Measurements from ENCODE around the gene C9orf50.

DNA sequence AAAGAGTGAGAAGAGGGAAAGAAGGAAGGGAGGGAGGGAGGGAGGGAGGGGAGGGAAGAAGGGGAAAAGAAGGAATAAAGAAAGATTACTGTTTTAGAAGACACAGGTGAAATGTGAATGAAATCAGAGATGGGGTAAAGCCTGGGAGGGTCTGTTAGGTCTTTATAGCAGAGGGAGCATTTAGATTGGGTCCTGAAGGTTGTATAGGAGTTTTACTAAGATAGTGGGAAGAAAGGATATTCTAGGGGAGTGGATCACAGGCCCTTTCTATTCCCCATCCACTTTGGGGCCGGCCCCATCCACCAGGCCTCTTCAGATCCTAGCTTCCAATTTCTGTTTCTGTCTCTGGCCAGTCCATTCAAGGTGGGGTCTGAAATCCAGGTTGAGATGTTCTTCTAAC lies 35.5 kb downstream of the C9orf50 start:
- TF ChIP-seq, protein P1, sequence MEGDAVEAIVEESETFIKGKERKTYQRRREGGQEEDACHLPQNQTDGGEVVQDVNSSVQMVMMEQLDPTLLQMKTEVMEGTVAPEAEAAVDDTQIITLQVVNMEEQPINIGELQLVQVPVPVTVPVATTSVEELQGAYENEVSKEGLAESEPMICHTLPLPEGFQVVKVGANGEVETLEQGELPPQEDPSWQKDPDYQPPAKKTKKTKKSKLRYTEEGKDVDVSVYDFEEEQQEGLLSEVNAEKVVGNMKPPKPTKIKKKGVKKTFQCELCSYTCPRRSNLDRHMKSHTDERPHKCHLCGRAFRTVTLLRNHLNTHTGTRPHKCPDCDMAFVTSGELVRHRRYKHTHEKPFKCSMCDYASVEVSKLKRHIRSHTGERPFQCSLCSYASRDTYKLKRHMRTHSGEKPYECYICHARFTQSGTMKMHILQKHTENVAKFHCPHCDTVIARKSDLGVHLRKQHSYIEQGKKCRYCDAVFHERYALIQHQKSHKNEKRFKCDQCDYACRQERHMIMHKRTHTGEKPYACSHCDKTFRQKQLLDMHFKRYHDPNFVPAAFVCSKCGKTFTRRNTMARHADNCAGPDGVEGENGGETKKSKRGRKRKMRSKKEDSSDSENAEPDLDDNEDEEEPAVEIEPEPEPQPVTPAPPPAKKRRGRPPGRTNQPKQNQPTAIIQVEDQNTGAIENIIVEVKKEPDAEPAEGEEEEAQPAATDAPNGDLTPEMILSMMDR (IDR thresholded peaks at IDR 0.05): no peak
- no peak for TF ChIP-seq POLR2A (IDR thresholded peaks at IDR 0.05)
